ENCODE results near the gene MED13.

DNA sequence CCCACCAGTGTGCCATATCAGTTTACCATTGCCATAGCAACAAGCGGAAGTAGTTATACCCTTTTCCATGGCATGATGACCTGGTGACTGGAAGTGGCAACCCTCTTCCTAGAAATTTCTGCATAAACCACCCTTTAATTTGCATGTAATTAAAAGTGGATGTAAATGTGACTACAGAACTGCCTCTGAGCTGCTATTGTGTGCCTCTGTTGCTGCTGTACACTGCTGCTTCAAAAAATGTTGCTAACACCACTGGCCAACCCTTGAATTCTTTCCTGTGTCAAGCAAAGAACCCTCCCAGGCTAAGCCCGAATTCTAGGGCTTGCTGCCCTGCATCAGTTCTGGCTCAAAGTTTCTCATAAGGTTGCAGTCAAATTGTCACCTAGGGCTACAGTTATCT lies 12.9 kb upstream of the MED13 start:
- TF ChIP-seq RAD21 (IDR thresholded peaks at IDR 0.05; ENCODE audit: low read depth) (no peak), YY1 (IDR thresholded peaks at IDR 0.05; ENCODE audit: extremely low read depth, insufficient replicate concordance, low read depth, low read length) (no peak), EZH2 (IDR thresholded peaks at IDR 0.05) (no peak), POLR2A (IDR thresholded peaks at IDR 0.05; ENCODE audit: borderline replicate concordance, extremely low read depth, insufficient read depth, insufficient read length) (no peak), JUND (IDR thresholded peaks at IDR 0.05) (no peak), SRF (IDR thresholded peaks at IDR 0.05; ENCODE audit: low read depth) (no peak)
- TF ChIP-seq, protein P1, sequence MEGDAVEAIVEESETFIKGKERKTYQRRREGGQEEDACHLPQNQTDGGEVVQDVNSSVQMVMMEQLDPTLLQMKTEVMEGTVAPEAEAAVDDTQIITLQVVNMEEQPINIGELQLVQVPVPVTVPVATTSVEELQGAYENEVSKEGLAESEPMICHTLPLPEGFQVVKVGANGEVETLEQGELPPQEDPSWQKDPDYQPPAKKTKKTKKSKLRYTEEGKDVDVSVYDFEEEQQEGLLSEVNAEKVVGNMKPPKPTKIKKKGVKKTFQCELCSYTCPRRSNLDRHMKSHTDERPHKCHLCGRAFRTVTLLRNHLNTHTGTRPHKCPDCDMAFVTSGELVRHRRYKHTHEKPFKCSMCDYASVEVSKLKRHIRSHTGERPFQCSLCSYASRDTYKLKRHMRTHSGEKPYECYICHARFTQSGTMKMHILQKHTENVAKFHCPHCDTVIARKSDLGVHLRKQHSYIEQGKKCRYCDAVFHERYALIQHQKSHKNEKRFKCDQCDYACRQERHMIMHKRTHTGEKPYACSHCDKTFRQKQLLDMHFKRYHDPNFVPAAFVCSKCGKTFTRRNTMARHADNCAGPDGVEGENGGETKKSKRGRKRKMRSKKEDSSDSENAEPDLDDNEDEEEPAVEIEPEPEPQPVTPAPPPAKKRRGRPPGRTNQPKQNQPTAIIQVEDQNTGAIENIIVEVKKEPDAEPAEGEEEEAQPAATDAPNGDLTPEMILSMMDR (IDR thresholded peaks at IDR 0.05 in 2 of 3, conservative IDR thresholded peaks at IDR 0.05 in 1 of 3; ENCODE audit: borderline replicate concordance in 1 of 3, insufficient read depth in 1 of 3, low read depth in 2 of 3, low read length in 2 of 3): no peak
- TF ChIP-seq, protein P2, sequence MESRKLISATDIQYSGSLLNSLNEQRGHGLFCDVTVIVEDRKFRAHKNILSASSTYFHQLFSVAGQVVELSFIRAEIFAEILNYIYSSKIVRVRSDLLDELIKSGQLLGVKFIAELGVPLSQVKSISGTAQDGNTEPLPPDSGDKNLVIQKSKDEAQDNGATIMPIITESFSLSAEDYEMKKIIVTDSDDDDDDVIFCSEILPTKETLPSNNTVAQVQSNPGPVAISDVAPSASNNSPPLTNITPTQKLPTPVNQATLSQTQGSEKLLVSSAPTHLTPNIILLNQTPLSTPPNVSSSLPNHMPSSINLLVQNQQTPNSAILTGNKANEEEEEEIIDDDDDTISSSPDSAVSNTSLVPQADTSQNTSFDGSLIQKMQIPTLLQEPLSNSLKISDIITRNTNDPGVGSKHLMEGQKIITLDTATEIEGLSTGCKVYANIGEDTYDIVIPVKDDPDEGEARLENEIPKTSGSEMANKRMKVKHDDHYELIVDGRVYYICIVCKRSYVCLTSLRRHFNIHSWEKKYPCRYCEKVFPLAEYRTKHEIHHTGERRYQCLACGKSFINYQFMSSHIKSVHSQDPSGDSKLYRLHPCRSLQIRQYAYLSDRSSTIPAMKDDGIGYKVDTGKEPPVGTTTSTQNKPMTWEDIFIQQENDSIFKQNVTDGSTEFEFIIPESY (IDR thresholded peaks at IDR 0.05; ENCODE audit: extremely low read depth, insufficient replicate concordance, low read length): no peak

Measured in HCT116 (cell line).